ENCODE results near the gene TUBGCP3. TPM values are rescaled to one million over a fixed set of nuclear protein-coding genes. Genes with fewer than 3 reads are reported as not detected.

Gene TUBGCP3
- polyA plus RNA-seq, 3 donors, result 10.0 to 14.3 (median 13.0) TPM

- no peak overlapping the region for H3K27ac ChIP-seq (ENCODE audit: low read depth, low read length)
- 33 to 45% (median 33%) methylated on average over 21 of the region's 21 CpGs for WGBS, 3 donors
These were observed 145.4 kb downstream of the TUBGCP3 start for GRCh38 chr13:112442483-112443090.

GRCh38 chr13:112441779-112442310 is 146.1 kb downstream of the TUBGCP3 start:
- H3K27ac ChIP-seq (ENCODE audit: low read depth, low read length), result no peak overlapping the region
- 72 to 80% (median 76%) methylated on average over 19 of the region's 19 CpGs for WGBS, 3 donors

- no peak overlapping the region for H3K27ac ChIP-seq (ENCODE audit: low read depth, low read length)
- WGBS, 3 donors, result 81 to 91% (median 90%) methylated on average over 17 of the region's 17 CpGs
These were observed 146.7 kb downstream of the TUBGCP3 start for GRCh38 chr13:112441226-112441625.

GRCh38 chr13:112438515-112438914 is 149.4 kb downstream of the TUBGCP3 start:
- 38 to 88% (median 85%) methylated on average over 2 of the region's 2 CpGs for WGBS, 3 donors
- no peak overlapping the region for H3K27ac ChIP-seq (ENCODE audit: low read depth, low read length)

GRCh38 chr13:112438094-112438493 is 149.9 kb downstream of the TUBGCP3 start:
- 56 to 81% (median 76%) methylated on average over 1 of the region's 1 CpG for WGBS, 3 donors
- no peak overlapping the region for H3K27ac ChIP-seq (ENCODE audit: low read depth, low read length)

GRCh38 chr13:112435973-112436372 is 152.0 kb downstream of the TUBGCP3 start:
- 67 to 90% (median 88%) methylated on average over 9 of the region's 9 CpGs for WGBS, 3 donors
- H3K27ac ChIP-seq (ENCODE audit: low read depth, low read length), result no peak overlapping the region

Other genes starting within 250 kb of the TUBGCP3 start
- gene SPACA7, start 211.8 kb downstream of the TUBGCP3 start, polyA plus RNA-seq, result not detected
- 10 to 100 TPM in 1 of 3 donors, 1 to 10 TPM in 2; 8.1 to 12.0 (median 9.9) TPM for gene ATP11A, start 101.9 kb upstream of the TUBGCP3 start, polyA plus RNA-seq